HepG2 (cell line): Measurements from ENCODE around the gene TCF12. TPM values are rescaled to one million over a fixed set of nuclear protein-coding genes. Genes with fewer than 3 reads are reported as not detected.

ENCODE experiments used
- CBX1 ChIP-seq: IDR thresholded peaks from one replicate; pipeline ENCODE4 v1.6.1; 2016; ENCODE audit warnings: antibody characterized with exemption, low read depth
- DZIP1 ChIP-seq: sonication (generic); formaldehyde crosslinking; IDR thresholded peaks from 2 replicates; pipeline ENCODE4 v1.5.0; 2020; ENCODE audit warnings: mild to moderate bottlenecking, missing genetic modification reagents
- FOXK1 ChIP-seq: sonication (generic); formaldehyde crosslinking; IDR thresholded peaks from 2 replicates; pipeline ENCODE4 v1.4.0; 2020; ENCODE audit warnings: low read depth, missing genetic modification reagents, borderline replicate concordance
- HINFP ChIP-seq: sonication (generic); formaldehyde crosslinking; IDR thresholded peaks from 2 replicates; pipeline ENCODE4 v1.4.0; 2020; ENCODE audit warnings: low read depth, mild to moderate bottlenecking, missing genetic modification reagents
- PAX8 ChIP-seq: sonication (generic); formaldehyde crosslinking; IDR thresholded peaks from 2 replicates; pipeline ENCODE4 v1.8.0; 2022; ENCODE audit warnings: mild to moderate bottlenecking, missing genetic modification reagents, borderline replicate concordance
- RFX1 ChIP-seq: fragments of 450-650 bp; IDR thresholded peaks from 2 replicates; pipeline ENCODE4 v1.6.1; 2017
- SMAD1 ChIP-seq: sonication (generic); formaldehyde crosslinking; IDR thresholded peaks from 2 replicates; pipeline ENCODE4 v1.4.0; 2020; ENCODE audit warnings: missing genetic modification reagents, low read depth, mild to moderate bottlenecking, borderline replicate concordance
- SRSF4 ChIP-seq: fragments of 200-400 bp; formaldehyde crosslinking; IDR thresholded peaks from one replicate; pipeline ENCODE4 v1.6.1; 2018; ENCODE audit warnings: mild to moderate bottlenecking, low read depth, low read length, moderate library complexity; ENCODE audit not compliant: poor library complexity, severe bottlenecking
- TFAP4 ChIP-seq: sonication (generic); IDR thresholded peaks from 2 replicates; pipeline ENCODE4 v1.6.1; 2016; ENCODE audit warnings: low read depth, borderline replicate concordance
- USF2 ChIP-seq, 2 experiments: sonication (generic) in 1 of 2; formaldehyde crosslinking in 1 of 2; IDR thresholded peaks; 2 replicates each; pipeline versions ENCODE4 v1.5.1 to v1.6.1; 2011 to 2020; ENCODE audit warnings: borderline replicate concordance in 1 of 2, low read depth in 1 of 2, low read length in 1 of 2, mild to moderate bottlenecking in 1 of 2, missing genetic modification reagents in 1 of 2, moderate library complexity in 1 of 2
- ZNF484 ChIP-seq: sonication (generic); formaldehyde crosslinking; IDR thresholded peaks from 2 replicates; pipeline ENCODE4 v1.5.1; 2020; ENCODE audit warnings: mild to moderate bottlenecking, low read depth, missing genetic modification reagents, borderline replicate concordance
- polyA plus RNA-seq, 8 experiments: library from polyadenylated mRNA; depleted of rRNA in 3 of 8; stranded (reverse) in 7 of 8; unstranded in 1 of 8; fragments of >200 nt; fragmentation: Illumina TruSeq in 4 of 8; extraction: Trizol in 4 of 8; gene quantifications; 2 replicates each; pipeline versions ENCODE4 v1.2.1 to v1.2.3, GENCODE V29; 2011 to 2016; ENCODE audit warnings: low read depth in 4 of 8, missing spikeins in 1 of 8, mixed read lengths in 1 of 8; ENCODE audit not compliant: insufficient read depth in 1 of 8
- total RNA-seq, 5 experiments: library from RNA; depleted of rRNA; stranded (reverse); fragments of >200 nt; fragmentation: Illumina TruSeq; extraction: Trizol; gene quantifications; 2 replicates each; pipeline ENCODE4 v1.2.3, GENCODE V29; 2016; ENCODE audit warnings: low read depth in 1 of 5

Gene TCF12
- total and polyA plus RNA-seq, 2 of the 13 experiments (the other 11 are each of a cell fraction or from before 2014, with no cell fraction given) = 48.6 to 51.1 TPM

- TF ChIP-seq CBX1 (no peak), SRSF4 (no peak), DZIP1 (CRISPR knock-in tag) (no peak; the same call in 1 of the 2 replicates), RFX1 (no peak), USF2 (IDR thresholded peaks at IDR 0.05; ENCODE audit: low read depth, low read length) (no peak), USF2 (CRISPR knock-in tag; IDR thresholded peaks at IDR 0.05; ENCODE audit: borderline replicate concordance) (no peak), ZNF484 (CRISPR knock-in tag) (no peak), FOXK1 (CRISPR knock-in tag) (peak; percentile 75; the same call in 1 of the 2 replicates), TFAP4 (no peak), HINFP (no peak), SMAD1 (CRISPR knock-in tag) (peak; percentile 95; the same call in 1 of the 2 replicates), PAX8 (0 out of 2 replicates have a peak, but pooled peaks have one; percentile 13)
Measured at GRCh38 chr15:56918046-56918938, at the start of gene TCF12 (continued).
